NB4 (cell line): ENCODE results near the gene DIS3L2.
"Not testable (repeated sequence)": the region's sequence is repeated elsewhere in the genome, so short reads cannot be mapped to it uniquely, and the experiment has no call there.

ENCODE experiments used
- MYC ChIP-seq: IDR thresholded peaks from 2 replicates; pipeline ENCODE4 v1.6.1; 2011; ENCODE audit warnings: low read depth, low read length
- POLR2A ChIP-seq: IDR thresholded peaks from 2 replicates; pipeline ENCODE4 v1.6.1; 2011; ENCODE audit warnings: mild to moderate bottlenecking; ENCODE audit not compliant: insufficient read length; ENCODE audit errors: extremely low read depth
- TF ChIP-seq, protein P1 (sequence below): IDR thresholded peaks from one replicate; pipeline ENCODE4 v1.5.1; 2012; ENCODE audit warnings: low read depth, low read length
- TF ChIP-seq, protein P2 (sequence below): IDR thresholded peaks from 2 replicates; pipeline ENCODE4 v1.6.1; 2011; ENCODE audit warnings: low read depth, low read length

DNA sequence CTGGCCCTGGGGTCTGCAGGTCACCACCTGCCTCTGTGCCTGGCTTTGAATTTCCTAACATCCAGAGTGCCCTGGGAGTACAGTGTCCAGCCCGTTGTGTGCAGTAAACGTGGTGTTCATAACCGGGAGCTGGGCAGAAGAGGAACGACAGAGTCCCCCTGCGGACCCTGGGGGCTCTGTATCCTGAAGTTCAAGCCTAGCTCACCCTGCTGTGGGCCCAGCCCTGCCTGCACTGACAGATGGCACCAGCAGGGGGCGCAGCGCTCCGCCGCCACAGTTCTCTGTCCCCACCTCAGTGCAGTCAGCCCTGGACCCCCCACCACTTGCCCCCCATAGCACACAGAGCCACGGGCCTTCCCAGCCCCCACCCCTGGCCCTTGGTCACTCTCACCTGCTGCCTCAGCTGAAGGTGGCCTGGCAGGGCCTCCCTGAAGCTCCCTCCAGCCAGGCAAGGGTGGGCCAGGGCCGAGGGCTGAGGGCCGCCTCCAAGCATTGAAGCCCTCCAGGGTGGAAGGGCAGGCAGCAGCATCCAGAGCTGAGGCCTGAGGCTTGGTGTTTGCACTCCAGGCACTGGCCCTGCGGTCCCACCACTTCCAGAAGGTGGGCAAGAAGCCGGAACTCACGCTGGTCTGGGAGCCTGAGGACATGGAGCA, 373.8 kb downstream of the DIS3L2 start:
- TF ChIP-seq MYC, POLR2A: not testable (repeated sequence)
- TF ChIP-seq, protein P1, sequence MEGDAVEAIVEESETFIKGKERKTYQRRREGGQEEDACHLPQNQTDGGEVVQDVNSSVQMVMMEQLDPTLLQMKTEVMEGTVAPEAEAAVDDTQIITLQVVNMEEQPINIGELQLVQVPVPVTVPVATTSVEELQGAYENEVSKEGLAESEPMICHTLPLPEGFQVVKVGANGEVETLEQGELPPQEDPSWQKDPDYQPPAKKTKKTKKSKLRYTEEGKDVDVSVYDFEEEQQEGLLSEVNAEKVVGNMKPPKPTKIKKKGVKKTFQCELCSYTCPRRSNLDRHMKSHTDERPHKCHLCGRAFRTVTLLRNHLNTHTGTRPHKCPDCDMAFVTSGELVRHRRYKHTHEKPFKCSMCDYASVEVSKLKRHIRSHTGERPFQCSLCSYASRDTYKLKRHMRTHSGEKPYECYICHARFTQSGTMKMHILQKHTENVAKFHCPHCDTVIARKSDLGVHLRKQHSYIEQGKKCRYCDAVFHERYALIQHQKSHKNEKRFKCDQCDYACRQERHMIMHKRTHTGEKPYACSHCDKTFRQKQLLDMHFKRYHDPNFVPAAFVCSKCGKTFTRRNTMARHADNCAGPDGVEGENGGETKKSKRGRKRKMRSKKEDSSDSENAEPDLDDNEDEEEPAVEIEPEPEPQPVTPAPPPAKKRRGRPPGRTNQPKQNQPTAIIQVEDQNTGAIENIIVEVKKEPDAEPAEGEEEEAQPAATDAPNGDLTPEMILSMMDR, result peak; percentile 48
- TF ChIP-seq, protein P2, sequence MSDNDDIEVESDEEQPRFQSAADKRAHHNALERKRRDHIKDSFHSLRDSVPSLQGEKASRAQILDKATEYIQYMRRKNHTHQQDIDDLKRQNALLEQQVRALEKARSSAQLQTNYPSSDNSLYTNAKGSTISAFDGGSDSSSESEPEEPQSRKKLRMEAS, result not testable (repeated sequence)
